Activated CD4-positive, alpha-beta T cell treated with anti-CD3 and anti-CD28 coated beads, Interleukin-2, amount 50 U/mL, for 16 hours (primary cell): ENCODE results near the gene ABCG4.
A peak's percentile ranks its signal among the peaks of the same experiment; 100 is the strongest.
"Not testable (repeated sequence)": the region's sequence is repeated elsewhere in the genome, so short reads cannot be mapped to it uniquely, and the experiment has no call there.

Source experiments
- DNase-seq: peaks from one replicate; pipeline ENCODE4 v3.0.0-alpha.2; 2020

The ABCG4 gene

DNA sequence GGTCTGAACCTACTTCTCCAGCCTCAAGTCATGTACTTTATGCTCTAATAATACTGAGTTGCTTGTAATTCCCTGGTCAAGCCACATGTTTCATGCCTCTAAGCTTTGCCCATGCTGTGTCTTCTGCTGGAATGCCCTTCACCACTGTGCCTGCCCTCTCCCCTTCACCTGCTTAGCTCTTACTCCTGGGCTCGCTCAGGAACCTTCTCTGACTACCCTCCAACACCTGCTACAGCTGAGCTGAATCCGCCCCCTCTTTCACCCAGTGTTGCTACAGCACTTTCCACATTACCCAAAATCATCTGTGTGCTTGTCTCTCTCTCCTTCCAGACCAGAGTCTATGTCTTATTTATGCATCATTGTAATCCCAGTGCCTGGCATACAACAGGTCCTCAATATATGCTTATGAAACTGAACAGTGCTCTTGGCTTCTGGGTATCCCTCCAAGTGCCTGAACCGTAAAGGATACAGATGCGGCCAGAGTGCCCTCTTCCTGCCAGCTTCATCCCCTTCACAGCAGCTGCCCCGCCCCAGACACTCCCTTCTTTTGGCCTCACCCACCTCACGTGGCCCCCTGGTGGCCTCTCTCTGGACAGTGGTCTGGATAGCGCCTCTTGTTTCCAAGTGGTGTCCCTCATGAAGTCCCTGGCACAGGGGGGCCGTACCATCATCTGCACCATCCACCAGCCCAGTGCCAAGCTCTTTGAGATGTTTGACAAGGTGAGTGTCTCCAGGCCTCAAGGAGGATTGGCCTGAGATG, 7.1 kb downstream of the ABCG4 start:
- no peak for DNase-seq

DNA sequence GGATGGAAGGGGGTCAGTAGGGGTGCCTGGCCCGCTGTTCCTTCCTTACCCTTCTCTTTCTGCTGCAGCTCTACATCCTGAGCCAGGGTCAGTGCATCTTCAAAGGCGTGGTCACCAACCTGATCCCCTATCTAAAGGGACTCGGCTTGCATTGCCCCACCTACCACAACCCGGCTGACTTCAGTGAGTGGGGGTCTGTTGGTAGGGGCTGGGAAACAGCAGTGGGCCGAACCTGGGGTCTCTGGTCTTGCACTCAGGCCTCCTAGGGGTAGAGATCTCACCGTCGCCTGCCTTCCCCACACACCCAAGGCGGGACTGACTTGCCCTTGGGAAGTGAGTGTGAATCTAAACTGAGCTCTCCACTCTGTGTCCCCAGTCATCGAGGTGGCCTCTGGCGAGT, 7.6 kb downstream of the ABCG4 start:
- DNase-seq: no peak

DNA sequence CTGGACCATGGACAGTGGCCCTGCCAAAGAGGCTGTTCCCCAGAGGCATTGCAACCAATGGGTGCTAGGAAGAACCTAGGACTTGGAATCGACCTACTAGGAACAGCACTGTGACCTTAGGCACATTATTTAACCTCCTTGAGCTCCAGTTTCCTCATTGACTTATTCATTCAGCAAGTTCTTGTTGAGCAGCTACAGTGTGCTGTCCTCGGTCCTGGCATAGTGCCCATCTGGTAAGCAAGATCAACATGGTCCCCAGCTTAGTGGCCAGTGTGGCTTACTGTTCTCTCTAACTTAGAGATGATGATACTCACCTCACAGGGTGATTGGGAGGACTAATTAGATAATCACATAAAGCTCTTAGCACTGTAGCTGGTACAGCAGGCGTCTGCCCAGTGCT, 8.2 kb downstream of the ABCG4 start:
- DNase-seq: no peak

DNA sequence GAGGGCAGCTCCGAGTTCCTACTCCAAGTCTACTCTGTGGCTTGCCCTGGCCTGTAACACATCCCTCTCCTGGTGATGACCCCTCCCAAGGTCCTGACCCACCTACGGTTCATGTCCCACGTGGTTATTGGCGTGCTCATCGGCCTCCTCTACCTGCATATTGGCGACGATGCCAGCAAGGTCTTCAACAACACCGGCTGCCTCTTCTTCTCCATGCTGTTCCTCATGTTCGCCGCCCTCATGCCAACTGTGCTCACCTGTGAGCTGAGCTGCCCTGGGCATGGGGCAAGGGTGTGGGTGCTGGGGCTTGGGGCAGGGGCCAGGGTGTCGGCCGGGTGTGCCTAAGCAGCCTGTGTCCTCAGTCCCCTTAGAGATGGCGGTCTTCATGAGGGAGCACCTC, 9.6 kb downstream of the ABCG4 start:
- DNase-seq: no peak

DNA sequence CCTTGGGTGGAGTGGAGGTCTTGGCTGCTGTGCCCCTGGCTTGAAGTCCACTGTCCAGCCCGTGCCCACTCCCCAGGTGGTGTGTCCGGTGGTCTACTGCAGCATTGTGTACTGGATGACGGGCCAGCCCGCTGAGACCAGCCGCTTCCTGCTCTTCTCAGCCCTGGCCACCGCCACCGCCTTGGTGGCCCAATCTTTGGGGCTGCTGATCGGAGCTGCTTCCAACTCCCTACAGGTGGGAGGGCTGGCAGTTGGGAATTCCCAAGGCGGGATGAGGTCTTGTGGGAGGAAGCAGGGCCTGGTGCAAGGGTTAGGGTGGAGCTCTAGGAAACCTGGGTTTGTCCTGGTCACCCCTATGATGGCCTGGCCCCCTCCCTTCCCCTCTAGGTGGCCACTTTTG, 11.3 kb downstream of the ABCG4 start:
- no peak for DNase-seq

DNA sequence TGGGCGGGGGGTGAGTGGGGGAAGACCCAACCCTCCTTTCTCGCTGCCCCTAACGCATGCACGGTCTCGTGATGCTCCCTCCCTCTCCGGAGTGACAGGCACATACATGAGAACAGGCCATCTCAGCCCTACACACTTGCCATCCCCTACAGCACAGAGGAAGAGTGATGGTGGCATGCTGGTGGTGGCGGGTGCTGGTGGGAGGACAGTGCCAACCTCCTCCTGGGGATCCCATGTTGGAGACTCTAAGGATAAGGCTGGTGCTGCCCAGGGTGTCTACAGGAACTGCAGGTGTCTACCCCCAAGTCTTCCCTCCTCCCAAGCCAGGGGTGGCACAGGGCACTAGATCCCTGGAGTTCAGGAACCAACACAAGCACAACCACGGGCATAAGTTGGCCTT, 13.0 kb downstream of the ABCG4 start:
- DNase-seq: no peak

DNA sequence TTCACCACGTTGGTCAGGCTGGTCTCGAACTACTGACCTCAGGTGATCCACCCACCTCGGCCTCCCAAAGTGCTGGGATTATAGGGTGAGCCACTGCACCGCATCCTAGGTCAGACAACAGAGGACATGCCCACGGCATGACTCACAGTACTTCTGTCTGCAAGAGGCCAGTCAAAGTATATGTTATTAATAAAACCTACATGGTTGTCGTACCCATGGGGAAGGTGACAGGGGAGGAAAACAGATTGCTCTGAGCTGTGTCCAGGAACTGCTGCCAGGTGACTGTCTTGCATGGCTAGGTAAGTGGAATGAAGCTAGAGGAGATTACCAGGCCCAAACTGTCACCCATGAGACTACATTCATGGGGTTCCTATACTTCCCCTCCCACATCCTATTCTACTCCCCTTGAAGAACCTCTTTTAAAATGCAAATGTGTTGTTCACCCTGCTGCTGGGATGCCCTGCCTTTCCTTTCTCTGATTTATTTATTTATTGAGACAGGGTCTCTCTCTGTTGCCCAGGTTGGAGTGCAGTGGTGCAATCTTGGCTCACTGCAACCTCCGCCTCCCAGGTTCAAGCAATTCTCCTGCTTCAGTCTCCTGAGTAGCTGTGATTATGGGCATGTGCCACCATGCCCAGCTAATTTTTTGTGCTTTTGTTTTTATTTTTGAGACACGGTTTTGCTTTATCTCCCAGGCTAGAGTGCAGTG, 17.7 kb downstream of the ABCG4 start:
- DNase-seq: no peak

DNA sequence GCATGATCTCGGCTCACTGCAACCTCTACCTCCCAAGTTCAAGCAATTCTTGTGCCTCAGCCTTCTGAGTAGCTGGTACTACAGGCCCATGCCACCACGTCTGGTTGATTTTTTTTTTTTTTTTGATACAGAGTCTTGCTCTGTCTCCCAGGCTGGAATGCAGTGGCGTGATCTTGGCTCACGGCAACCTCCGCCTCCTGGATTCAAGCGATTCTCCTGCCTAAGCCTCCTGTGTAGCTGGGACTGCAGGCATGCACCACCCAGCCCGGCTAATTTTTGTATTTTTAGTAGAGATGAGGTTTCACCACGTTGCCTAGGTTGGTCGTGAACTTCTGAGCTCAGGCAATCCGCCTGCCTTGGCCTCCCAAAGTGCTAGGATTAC, 18.2 kb downstream of the ABCG4 start:
- not testable (repeated sequence) for DNase-seq

DNA sequence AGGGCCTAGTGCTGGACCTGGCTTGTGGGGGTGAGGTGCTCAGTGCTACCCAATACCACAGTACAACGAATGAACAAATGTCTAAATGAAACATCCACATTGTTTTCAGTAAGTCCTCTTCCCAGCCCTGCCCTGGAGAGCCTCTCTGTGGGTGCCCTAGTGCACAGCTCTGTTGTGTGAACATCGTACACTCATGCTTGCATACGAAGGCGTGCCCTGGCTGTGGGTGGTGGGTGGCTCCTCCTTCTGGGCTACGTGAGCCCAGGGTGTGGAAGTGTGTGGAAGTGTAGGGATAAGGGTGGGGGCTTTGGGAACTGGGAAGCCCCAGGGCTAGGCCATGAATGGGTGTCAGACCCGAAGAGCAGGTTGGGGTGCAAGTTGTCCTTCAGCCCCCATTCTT, 19.1 kb downstream of the ABCG4 start:
- no peak for DNase-seq

DNA sequence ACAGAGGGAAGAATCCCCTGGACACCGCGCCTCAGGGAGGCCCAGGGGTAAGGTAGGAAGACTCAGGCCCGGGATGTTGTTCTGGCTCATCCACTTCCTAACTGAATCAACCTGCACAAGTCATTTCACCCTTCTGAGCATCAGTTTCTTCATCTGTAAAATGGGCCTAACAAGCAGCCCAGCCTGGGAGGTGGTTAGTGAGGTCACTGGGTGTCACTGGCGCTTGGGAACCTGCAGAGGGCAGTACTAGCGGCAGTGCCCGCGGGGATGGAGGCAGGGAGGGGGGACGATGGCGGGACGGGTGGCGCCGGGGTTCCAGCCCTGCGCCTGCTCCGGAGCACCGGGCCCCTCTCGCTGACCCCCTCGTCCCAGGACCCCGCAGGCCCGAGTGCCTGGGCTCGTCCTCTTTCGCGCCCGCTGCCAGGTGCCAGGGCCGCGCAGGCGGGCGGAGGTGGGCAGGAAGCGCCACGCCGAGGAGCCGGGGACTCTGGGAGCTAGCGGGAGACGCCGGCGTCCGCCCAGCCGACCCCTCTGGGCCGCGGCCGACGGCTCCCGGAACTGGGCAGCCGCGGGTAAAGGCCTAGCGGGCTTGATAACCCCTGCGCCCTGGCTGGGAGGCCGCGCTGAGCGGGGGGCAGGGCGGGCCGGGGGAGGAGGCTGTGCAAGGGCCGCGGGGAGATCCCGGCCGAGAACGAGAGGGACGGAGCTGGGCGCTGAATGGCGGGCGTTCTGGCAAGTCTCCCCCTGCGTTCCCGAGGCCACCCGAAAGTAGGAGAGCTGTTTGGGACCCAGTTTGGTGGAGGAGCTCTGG, 19.8 kb downstream of the ABCG4 start, which contains the start of gene NLRX1:
Gene NLRX1 (plus strand): TSS at position 255 of the 811 bp plus-strand sequence. CDS start 2,679 bp downstream, outside the sequence.
- DNase-seq: peak; percentile 92

DNA sequence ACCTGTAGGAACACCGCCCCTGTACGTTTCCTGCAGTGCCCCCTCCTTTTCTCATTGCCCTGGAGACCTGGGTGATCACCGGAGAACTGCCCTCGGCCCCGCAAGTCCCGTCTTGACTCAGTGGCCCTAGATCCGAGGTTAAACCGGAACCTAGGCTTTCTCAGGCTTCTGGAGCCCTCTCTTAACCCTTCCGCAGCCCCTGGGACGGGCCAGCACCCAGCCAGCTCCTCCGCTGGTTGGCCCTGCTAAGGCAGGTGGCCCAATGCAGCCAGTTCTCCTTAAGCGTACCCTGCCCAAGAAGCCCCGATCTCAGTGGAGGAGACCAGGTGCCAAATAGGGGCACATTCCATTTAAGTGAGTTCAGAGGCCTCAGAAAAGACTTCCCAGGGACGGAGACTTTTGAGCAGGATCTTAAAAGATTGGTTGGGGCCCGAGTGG, 20.4 kb downstream of the ABCG4 start:
- DNase-seq: peak; percentile 67

DNA sequence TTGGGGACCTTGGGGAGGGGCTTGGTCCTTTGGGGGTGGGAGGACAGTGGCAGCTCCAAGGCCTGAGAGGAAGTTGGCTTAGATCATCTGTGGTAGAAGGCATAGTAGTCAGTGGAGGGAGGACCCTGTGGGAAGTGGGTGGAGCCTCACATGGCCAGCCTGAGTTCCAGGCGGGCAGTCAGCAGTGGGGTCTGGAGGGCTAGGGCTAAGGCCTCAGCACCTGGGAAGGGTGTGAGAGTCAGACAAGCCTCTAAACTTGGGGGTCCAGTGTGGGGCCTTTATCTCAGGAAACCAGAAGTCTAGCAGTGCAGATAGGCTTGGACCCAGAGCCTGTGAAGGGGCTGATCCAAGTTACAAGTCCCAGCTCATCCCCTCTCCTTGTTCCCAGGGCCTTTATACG, 23.7 kb downstream of the ABCG4 start:
- DNase-seq: no peak

DNA sequence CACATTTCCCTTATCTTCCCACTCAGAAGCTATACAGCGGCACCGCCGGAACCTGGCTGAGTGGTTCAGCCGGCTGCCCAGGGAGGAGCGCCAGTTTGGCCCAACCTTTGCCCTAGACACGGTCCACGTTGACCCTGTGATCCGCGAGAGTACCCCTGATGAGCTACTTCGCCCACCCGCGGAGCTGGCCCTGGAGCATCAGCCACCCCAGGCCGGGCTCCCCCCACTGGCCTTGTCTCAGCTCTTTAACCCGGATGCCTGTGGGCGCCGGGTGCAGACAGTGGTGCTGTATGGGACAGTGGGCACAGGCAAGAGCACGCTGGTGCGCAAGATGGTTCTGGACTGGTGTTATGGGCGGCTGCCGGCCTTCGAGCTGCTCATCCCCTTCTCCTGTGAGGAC, 24.6 kb downstream of the ABCG4 start:
- no peak for DNase-seq

DNA sequence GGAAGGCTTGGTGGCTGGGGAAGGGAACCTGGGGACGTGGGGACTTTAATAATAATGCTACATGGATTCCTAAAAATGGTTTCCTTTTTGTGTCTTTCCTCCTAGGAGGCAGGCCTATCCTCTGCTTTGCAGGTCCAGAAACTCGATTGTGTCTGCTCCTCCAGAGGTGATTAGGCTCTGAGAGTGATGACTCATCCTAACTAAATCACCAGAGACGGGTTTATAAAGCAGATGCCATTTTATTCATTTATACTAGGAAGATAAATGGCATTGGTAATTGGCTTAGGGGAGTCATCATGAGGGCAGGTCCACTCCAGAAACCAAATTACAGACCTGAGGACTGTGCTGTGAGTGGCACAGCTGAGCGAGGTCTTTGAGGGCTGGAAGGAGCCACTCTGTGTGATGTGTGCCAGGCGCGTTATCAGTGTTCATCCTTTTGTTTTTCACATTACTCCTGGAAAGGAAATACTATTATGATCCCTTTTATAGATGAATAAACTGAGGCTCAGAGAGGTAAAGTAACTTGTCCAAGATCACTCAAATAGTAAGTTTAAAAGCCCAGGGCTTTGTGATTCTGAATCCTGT, 26.7 kb downstream of the ABCG4 start:
- peak; percentile 23 for DNase-seq

DNA sequence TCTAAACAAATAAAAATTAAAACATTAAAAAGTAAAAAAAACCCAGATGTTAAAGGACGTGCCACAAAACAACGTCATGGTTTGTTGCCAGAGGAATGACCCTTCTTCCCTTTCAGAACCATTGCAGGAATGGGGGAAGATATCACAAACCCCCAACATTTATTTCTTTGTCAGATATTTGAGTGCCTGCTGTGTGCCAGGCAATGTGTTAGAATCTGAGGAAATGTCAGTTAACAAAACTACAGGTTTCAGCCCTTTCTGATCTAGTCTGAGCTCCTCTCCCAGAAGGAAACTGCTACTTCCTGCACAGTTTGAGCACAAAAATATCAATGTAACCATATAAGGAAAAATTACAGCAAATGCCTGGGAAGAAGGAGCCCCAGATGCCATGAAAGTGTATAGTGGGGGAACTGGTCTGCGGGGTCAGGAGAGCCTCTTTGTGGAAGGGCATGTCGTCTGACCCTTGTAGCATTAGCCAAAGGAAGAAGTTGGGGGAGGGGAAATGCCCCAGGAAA, 29.4 kb downstream of the ABCG4 start:
- DNase-seq: no peak

DNA sequence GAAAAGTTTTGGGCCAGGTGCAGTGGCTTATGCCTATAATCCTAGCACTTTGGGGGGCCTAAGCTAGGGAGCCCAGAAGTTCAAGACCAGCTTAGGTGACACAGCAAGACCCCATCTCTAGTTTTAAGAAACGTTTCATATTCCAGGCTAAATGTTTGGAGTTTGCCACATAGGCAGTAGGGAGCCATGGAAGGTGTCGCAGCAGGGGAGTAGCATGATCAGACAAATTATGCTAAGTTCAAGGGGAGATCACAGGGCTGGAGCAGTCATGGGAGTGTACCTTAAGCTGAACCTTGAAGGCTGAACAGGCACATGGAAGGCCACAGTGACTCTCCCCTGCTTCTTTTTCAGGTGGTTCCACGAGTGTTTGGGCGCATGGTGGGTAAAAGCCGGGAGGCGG, 30.5 kb downstream of the ABCG4 start:
- DNase-seq: no peak

DNA sequence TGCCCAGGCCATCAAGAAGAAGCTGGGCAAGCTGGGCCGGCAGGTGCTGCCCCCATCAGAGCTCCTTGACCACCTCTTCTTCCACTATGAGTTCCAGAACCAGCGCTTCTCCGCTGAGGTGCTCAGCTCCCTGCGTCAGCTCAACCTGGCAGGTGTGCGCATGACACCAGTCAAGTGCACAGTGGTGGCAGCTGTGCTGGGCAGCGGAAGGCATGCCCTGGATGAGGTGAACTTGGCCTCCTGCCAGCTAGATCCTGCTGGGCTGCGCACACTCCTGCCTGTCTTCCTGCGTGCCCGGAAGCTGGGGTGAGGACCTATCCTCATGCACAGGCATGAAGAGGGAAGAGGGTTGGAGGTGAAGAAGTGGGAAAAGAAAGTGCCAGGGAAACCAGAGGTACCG, 31.1 kb downstream of the ABCG4 start:
- no peak for DNase-seq

DNA sequence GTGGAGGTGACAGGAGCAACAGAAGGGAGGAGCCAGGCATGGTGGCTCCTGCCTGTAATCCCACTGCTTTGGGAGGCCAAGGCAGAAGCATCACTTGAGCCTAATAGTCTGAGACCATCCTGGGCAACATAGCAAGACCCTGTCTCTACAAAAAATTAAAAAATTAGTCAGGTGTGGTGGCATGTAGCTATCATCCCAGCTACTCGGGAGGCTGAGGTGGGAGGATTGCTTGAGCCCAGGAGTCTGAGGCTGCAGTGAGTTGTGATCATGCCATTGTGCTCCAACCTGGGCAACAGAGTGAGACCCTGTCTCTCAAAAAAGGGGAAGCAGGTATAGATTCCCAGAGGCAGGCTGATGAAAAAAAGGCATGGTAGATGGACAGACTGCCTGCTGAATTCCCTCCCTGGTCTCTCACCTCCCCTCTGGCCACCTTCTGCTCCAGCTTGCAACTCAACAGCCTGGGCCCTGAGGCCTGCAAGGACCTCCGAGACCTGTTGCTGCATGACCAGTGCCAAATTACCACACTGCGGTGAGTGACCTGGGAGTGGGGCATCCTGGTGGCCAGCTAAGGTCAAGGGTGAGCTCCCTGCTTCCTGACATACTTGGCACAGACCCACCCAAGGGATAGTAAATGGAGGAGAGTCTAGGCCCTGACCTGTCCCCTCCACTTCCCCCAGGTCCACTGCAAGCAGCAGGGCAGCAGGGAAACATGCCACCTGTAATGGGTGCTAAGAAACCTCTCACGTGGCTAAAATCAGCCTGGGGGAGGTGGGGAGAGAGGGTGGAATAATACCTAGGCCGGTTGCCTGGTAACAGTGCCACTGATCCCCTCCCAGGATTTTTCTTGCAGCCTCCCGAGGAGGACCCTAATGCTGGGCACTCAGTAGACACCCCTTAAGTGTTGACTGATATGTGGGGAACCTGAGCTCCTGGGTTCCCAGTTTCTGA, 32.2 kb downstream of the ABCG4 start:
- DNase-seq: no peak

DNA sequence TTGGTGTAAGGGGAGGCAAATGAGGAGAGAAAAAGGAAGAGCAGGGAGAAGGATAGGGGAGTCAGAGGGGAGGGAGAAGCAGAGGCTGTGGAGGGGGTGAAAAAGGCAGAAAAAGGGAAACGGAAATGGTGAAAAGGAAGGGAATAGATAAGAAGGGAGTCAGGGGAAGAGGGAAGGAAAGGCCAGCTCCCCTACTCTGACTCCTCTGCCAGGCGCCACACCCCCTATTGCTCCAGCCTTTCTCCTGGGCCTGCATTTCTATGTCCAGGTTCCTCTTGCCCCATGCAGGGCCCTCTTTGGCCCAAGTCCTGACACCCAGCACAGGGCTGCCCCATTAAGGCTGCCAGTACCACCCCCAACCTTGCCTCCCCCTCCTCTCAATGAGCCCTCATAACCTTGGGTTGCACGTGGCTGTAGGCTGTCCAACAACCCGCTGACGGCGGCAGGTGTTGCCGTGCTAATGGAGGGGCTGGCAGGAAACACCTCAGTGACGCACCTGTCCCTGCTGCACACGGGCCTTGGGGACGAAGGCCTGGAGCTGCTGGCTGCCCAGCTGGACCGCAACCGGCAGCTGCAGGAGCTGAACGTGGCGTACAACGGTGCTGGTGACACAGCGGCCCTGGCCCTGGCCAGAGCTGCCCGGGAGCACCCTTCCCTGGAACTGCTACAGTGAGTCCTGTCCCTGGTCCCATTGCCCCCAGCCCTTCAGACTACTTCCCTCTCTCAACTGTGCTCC, 33.0 kb downstream of the ABCG4 start:
- DNase-seq: no peak

DNA sequence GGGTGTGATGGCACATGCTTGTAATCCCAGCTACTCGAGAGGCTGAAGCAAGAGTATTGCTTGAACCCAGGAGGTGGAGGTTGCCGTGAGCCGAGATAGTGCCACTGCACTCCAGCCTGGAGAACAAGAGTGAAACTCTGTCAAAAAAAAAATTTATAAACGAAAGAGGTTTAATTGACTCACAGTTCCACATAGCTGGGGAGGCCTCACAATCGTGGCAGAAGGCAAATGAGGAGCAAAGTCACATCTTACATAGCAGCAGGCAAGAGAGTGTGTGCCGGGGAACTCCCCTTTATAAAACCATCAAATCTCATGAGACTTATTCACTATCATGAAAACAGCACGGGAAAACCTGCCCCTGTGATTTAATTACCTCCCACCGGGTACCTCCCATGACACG, 35.5 kb downstream of the ABCG4 start:
- not testable (repeated sequence) for DNase-seq

DNA sequence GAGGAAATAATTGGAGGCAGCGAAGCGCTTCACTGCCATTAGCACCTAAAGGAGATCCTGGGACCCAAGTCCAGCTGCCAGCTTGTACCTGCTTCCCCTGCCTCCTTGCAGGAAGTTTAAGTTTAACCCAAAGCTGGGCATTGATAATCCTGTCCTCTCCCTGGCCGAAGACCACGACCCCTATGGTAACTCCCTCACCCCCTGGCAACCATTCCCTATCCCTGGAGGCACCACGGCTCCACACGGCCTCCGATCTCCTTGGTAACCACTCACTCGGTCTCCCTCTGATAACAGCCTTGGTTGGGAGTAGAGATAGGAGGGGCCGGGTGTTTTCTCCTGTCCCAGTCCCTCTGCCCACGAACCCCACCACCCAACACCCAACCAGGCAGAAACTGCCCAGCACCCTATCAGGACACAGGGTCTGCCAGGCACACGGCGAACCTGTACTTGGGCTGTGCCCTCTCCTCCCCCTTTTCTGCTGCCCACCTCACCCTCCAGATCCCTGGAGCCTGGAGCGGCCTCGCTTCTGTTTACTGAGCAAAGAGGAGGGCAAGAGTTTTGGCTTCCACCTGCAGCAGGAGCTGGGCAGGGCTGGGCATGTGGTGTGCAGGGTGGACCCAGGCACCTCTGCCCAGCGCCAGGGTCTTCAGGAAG, 37.3 kb downstream of the ABCG4 start:
- DNase-seq: no peak
